LoVo (cell line): ENCODE results near the gene HGD.
"Not testable (repeated sequence)": the region's sequence is repeated elsewhere in the genome, so short reads cannot be mapped to it uniquely, and the experiment has no call there.

Experiments used
- DNase-seq: peaks from one replicate; pipeline ENCODE4 v3.0.0-alpha.2; 2016; ENCODE audit warnings: low spot score

The HGD gene

GRCh38 chr3:120678984-120679383 lies 3.1 kb downstream of the HGD start:
- no peak for DNase-seq

GRCh38 chr3:120678331-120678947 lies 3.6 kb downstream of the HGD start:
- DNase-seq = peak; percentile 84

GRCh38 chr3:120677193-120677592 lies 4.8 kb downstream of the HGD start:
- DNase-seq = not testable (repeated sequence)

- DNase-seq = no peak
These were observed 8.9 kb downstream of the HGD start for GRCh38 chr3:120673116-120673515.

- no peak for DNase-seq
These were observed 11.5 kb downstream of the HGD start for GRCh38 chr3:120670576-120670975.

GRCh38 chr3:120664926-120665325 lies 17.1 kb downstream of the HGD start:
- no peak for DNase-seq

- no peak for DNase-seq
These were observed 20.1 kb downstream of the HGD start for GRCh38 chr3:120661945-120662344.

- no peak for DNase-seq
These were observed 20.7 kb downstream of the HGD start for GRCh38 chr3:120661106-120661905.

GRCh38 chr3:120659834-120660233 lies 22.2 kb downstream of the HGD start:
- no peak for DNase-seq

GRCh38 chr3:120659285-120659684 lies 22.8 kb downstream of the HGD start:
- no peak for DNase-seq

- DNase-seq = no peak
These were observed 29.0 kb downstream of the HGD start for GRCh38 chr3:120652896-120653545.

GRCh38 chr3:120652281-120652680 lies 29.8 kb downstream of the HGD start:
- no peak for DNase-seq

GRCh38 chr3:120650311-120650710 lies 31.7 kb downstream of the HGD start:
- no peak for DNase-seq

- no peak for DNase-seq
These were observed 32.2 kb downstream of the HGD start for GRCh38 chr3:120649830-120650233.

GRCh38 chr3:120648290-120648689 lies 33.7 kb downstream of the HGD start:
- no peak for DNase-seq

GRCh38 chr3:120646771-120647432 lies 35.1 kb downstream of the HGD start:
- no peak for DNase-seq

- DNase-seq = no peak
These were observed 36.8 kb downstream of the HGD start for GRCh38 chr3:120645083-120645845.

GRCh38 chr3:120642368-120642948 lies 39.6 kb downstream of the HGD start:
- DNase-seq = no peak

GRCh38 chr3:120641696-120642246 lies 40.3 kb downstream of the HGD start:
- no peak for DNase-seq

- DNase-seq = no peak
These were observed 41.8 kb downstream of the HGD start for GRCh38 chr3:120640231-120640630.

- not testable (repeated sequence) for DNase-seq
These were observed 43.2 kb downstream of the HGD start for GRCh38 chr3:120638820-120639219.
